Activated T-cell treated with anti-CD3 and anti-CD28 coated beads, Interleukin-2, amount 50 U/mL, for 72 hours (primary cell): ENCODE measurements around the gene L1CAM. TPM values are rescaled to one million over a fixed set of nuclear protein-coding genes. Genes with fewer than 3 reads are reported as not detected.

Experiments used
- ATAC-seq, 2 donors: fragments of 150-1000 bp; cut with Tn5 transposase; replicated peaks in 1 of 2; 2 replicates each; pipeline ENCODE4 v1.10.0; 2021; ENCODE audit warnings: moderate library complexity in 2 of 2, mild to moderate bottlenecking in 1 of 2
- DNase-seq, 2 donors: peaks; one replicate each; pipeline ENCODE4 v3.0.0; 2021 to 2022; ENCODE audit warnings: mixed read lengths in 1 of 2
- H3K27ac Mint-ChIP-seq: one replicate; pipeline ENCODE4 v1.8.0; 2022; ENCODE audit warnings: mild to moderate bottlenecking, moderate library complexity, mixed read lengths
- H3K27me3 Mint-ChIP-seq: one replicate; pipeline ENCODE4 v1.8.0; 2022; ENCODE audit warnings: low read depth, mixed read lengths
- H3K36me3 Mint-ChIP-seq, 2 donors: one replicate each; pipeline ENCODE4 v1.8.0; 2022; ENCODE audit warnings: mixed read lengths in 2 of 2, mild to moderate bottlenecking in 1 of 2; ENCODE audit not compliant: insufficient read depth in 2 of 2
- H3K4me1 Mint-ChIP-seq: one replicate; pipeline ENCODE4 v1.8.0; 2022; ENCODE audit warnings: low read depth, mixed read lengths
- H3K4me3 Mint-ChIP-seq, 2 donors: one replicate each; pipeline ENCODE4 v1.8.0; 2022; ENCODE audit warnings: mild to moderate bottlenecking in 2 of 2, mixed read lengths in 2 of 2, moderate library complexity in 2 of 2
- H3K9me3 Mint-ChIP-seq, 2 donors: one replicate each; pipeline ENCODE4 v1.8.0; 2022; ENCODE audit warnings: mixed read lengths in 2 of 2
- total RNA-seq, 2 donors: library from RNA; stranded (reverse); gene quantifications; one replicate each; pipeline ENCODE4 v1.2.3, GENCODE V29; 2022

The L1CAM gene, protein sequence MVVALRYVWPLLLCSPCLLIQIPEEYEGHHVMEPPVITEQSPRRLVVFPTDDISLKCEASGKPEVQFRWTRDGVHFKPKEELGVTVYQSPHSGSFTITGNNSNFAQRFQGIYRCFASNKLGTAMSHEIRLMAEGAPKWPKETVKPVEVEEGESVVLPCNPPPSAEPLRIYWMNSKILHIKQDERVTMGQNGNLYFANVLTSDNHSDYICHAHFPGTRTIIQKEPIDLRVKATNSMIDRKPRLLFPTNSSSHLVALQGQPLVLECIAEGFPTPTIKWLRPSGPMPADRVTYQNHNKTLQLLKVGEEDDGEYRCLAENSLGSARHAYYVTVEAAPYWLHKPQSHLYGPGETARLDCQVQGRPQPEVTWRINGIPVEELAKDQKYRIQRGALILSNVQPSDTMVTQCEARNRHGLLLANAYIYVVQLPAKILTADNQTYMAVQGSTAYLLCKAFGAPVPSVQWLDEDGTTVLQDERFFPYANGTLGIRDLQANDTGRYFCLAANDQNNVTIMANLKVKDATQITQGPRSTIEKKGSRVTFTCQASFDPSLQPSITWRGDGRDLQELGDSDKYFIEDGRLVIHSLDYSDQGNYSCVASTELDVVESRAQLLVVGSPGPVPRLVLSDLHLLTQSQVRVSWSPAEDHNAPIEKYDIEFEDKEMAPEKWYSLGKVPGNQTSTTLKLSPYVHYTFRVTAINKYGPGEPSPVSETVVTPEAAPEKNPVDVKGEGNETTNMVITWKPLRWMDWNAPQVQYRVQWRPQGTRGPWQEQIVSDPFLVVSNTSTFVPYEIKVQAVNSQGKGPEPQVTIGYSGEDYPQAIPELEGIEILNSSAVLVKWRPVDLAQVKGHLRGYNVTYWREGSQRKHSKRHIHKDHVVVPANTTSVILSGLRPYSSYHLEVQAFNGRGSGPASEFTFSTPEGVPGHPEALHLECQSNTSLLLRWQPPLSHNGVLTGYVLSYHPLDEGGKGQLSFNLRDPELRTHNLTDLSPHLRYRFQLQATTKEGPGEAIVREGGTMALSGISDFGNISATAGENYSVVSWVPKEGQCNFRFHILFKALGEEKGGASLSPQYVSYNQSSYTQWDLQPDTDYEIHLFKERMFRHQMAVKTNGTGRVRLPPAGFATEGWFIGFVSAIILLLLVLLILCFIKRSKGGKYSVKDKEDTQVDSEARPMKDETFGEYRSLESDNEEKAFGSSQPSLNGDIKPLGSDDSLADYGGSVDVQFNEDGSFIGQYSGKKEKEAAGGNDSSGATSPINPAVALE
- total RNA-seq, result 1 to 10 TPM; 1.8 to 2.1 TPM

- peaks cover 34% of the 10 kb centered on the region for H3K27me3 Mint-ChIP-seq
- DNase-seq (peak; percentile 21 to 30), ATAC-seq (peak; percentile 66 to 67)
- no peaks in the 10 kb centered on the region for H3K9me3 Mint-ChIP-seq
- peak within 1 kb of the TSS; percentile 50 to 61 for H3K4me3 Mint-ChIP-seq
- no peak within 1 kb of the TSS for H3K27ac Mint-ChIP-seq
- H3K36me3 Mint-ChIP-seq, result no peaks in the 10 kb centered on the region
- H3K4me1 Mint-ChIP-seq, result peaks cover 4% of the 10 kb centered on the region
Measured at GRCh38 chrX:153885968-153886903, at the start of gene L1CAM. TSS of gene L1CAM (minus strand) at chrX:153886173. CDS start at chrX:153875836, 10,337 bp downstream.

- Mint-ChIP-seq H3K9me3 (no peaks in the 10 kb centered on the region), H3K4me1 (peaks cover 36% of the 10 kb centered on the region), H3K27me3 (peaks cover 13% of the 10 kb centered on the region), H3K27ac (no peak overlapping the region), H3K4me3 (peak overlapping the region; percentile 70 to 73), H3K36me3 (peaks cover 2 to 3% of the 10 kb centered on the region in 2 donors)
- no peak for DNase-seq
- ATAC-seq, result no peak
Measured at GRCh38 chrX:153935326-153935851, 49.4 kb upstream of the L1CAM start.

DNA sequence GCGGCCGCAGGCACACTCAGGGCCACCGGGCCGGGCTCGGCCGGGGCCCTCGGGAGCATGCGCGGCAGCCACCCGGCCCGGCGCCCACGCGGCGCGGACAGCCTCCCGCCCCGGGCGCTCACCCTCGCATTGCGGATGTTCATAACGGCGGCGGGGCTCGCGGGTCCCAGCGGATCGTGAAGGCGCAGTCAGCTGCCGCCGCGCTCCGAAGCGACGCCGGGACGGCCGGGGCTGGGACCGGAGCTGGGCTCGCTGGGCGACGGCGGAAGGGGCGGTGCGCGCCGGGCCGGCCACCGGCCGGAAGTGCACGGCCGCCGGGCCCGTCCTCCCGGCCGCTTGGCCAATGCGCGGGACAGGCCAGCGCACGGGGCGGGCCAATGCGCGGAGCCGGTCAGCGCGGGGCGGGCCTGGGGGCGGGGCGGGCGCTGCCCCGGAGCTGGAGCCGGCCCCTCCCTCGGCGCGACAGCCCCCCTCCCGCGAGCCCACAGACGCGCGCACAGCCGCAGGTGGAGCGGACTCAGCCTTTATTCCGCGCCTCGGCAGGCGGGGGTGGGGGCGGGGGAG lies 48.9 kb upstream of the L1CAM start, which contains the start of gene NAA10:
Gene NAA10 (minus strand): TSS at position 276 of the 564 bp plus-strand sequence. CDS start 133 bp downstream, at position 143.
- Mint-ChIP-seq H3K9me3 (no peaks in the 10 kb centered on the region), H3K4me1 (peaks cover 35% of the 10 kb centered on the region), H3K27ac (peak within 1 kb of the TSS; percentile 19), H3K4me3 (peak within 1 kb of the TSS; percentile 80 to 93), H3K36me3 (peaks cover 2 to 3% of the 10 kb centered on the region in 2 donors), H3K27me3 (peaks cover 13% of the 10 kb centered on the region)
- ATAC-seq, result peak; percentile 96
- peak; percentile 69 to 73 for DNase-seq

DNA sequence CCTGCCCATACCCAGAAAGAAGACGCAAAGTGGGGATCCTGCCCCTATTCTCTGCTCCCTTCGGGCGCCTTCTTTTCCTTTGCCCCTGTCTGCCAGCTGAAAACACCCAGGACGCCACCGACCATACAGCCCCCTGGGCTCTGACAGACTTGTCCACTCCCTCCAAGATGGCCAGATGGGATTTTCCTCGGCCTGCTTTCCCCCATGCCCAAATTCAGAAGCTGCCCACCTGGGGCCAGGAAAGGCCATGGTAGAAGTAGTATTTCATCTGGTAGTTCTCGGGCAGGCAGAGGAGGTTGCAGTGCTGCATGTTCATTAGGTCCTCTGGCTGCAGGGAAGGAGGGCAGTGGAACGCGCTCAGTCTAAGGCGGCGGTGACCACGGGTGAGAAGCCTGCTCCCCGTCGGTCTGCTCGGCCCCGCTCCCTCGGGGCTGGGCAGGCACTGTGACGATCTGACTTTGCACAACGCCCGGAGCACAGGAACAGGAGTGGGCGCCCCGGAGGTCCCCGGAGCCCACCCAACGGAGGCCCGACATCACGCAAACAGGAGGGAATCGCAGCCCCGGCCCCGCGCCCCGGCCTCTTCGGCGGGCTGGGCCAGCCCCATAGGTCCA lies 48.3 kb upstream of the L1CAM start:
- H3K36me3 Mint-ChIP-seq, result peaks cover 2 to 3% of the 10 kb centered on the region in 2 donors
- DNase-seq (no peak), ATAC-seq (peak; percentile 14 to 17)
- H3K4me3 Mint-ChIP-seq, result peak overlapping the region; percentile 80 to 93
- peaks cover 13% of the 10 kb centered on the region for H3K27me3 Mint-ChIP-seq
- H3K9me3 Mint-ChIP-seq, result no peaks in the 10 kb centered on the region
- H3K27ac Mint-ChIP-seq, result peak overlapping the region; percentile 19
- peaks cover 35% of the 10 kb centered on the region for H3K4me1 Mint-ChIP-seq

DNA sequence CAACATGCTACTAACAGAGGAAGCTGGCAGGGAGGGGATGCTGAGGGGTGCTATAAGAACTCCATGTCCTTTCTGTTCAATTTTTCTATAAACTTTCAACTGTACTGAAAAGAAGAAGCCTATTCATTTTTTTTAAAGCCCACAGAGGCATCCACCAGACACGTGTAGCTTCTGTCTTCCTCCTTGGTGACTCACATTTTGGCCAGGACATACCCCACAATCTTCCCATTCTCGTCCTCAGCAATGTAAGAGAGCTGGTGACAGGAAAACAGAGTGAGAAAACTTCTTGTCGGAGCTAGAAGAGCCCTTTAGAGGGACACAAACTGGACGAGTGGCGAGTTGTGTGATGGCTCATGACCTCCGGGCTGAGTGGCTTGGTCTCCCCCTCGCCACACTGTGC lies 47.8 kb upstream of the L1CAM start:
- Mint-ChIP-seq H3K4me1 (peaks cover 39% of the 10 kb centered on the region), H3K4me3 (peak overlapping the region; percentile 80 to 93), H3K27ac (peak overlapping the region; percentile 19), H3K27me3 (peaks cover 13% of the 10 kb centered on the region), H3K9me3 (no peaks in the 10 kb centered on the region), H3K36me3 (peaks cover 2 to 3% of the 10 kb centered on the region in 2 donors)
- DNase-seq, result no peak
- ATAC-seq, result no peak

GRCh38 chrX:153932220-153932915 lies 46.4 kb upstream of the L1CAM start:
- Mint-ChIP-seq H3K9me3 (no peaks in the 10 kb centered on the region), H3K36me3 (peaks cover 0 to 3% of the 10 kb centered on the region in 2 donors), H3K27me3 (peaks cover 6% of the 10 kb centered on the region), H3K27ac (no peak overlapping the region), H3K4me1 (peaks cover 40% of the 10 kb centered on the region), H3K4me3 (no peak overlapping the region)
- DNase-seq (no peak), ATAC-seq (no peak)

DNA sequence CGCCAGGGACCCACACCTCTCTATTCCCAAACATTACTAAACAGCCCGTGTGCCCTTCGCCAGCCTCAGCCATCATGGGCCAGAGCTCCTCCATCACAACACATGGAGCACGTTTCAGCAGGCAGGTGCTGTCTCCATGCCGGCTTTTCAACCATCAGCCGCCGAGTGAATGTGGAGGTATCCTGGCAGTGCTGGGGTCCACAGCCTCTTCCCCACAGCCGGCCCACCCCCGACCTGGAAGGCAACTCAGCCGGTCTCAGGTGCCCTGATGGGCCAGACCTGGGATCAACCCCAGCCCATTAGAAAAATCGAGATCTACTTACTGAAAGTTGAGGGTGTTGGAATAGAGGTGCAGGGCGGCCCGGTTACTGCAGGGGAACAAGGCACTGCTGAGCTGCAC lies 45.8 kb upstream of the L1CAM start:
- Mint-ChIP-seq H3K27ac (no peak overlapping the region), H3K4me3 (no peak overlapping the region)
- no peak for ATAC-seq

DNA sequence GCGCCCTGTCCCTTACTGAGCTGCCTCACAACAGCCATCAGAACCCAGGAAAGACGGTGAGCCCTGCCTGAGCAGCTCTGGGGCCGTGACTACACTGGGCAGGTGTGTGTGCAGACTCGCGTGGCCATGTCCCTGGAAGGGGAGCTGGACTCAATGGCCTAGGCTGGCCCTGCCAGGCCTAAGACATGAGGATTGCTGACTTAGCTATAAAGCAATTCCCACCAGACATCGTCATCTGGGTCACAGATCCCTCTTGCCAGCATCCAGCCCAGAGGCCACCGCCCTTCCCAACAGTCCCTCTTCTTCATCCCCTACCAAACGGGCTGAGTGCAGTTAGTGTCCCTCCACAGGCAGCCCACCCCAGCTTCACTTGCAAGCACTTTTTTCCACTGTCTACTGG lies 45.2 kb upstream of the L1CAM start:
- H3K27me3 Mint-ChIP-seq, result no peaks in the 10 kb centered on the region
- no peak overlapping the region for H3K27ac Mint-ChIP-seq
- H3K9me3 Mint-ChIP-seq, result no peaks in the 10 kb centered on the region
- H3K4me3 Mint-ChIP-seq, result no peak overlapping the region
- no peak for DNase-seq
- ATAC-seq, result no peak
- peaks cover 0 to 3% of the 10 kb centered on the region in 2 donors for H3K36me3 Mint-ChIP-seq
- H3K4me1 Mint-ChIP-seq, result peaks cover 44% of the 10 kb centered on the region

More for the DNA sequence above, 45.8 kb upstream of the L1CAM start:
- no peak for DNase-seq
- Mint-ChIP-seq H3K9me3 (no peaks in the 10 kb centered on the region), H3K4me1 (peaks cover 45% of the 10 kb centered on the region), H3K36me3 (peaks cover 0 to 3% of the 10 kb centered on the region in 2 donors), H3K27me3 (peaks cover 5% of the 10 kb centered on the region)

DNA sequence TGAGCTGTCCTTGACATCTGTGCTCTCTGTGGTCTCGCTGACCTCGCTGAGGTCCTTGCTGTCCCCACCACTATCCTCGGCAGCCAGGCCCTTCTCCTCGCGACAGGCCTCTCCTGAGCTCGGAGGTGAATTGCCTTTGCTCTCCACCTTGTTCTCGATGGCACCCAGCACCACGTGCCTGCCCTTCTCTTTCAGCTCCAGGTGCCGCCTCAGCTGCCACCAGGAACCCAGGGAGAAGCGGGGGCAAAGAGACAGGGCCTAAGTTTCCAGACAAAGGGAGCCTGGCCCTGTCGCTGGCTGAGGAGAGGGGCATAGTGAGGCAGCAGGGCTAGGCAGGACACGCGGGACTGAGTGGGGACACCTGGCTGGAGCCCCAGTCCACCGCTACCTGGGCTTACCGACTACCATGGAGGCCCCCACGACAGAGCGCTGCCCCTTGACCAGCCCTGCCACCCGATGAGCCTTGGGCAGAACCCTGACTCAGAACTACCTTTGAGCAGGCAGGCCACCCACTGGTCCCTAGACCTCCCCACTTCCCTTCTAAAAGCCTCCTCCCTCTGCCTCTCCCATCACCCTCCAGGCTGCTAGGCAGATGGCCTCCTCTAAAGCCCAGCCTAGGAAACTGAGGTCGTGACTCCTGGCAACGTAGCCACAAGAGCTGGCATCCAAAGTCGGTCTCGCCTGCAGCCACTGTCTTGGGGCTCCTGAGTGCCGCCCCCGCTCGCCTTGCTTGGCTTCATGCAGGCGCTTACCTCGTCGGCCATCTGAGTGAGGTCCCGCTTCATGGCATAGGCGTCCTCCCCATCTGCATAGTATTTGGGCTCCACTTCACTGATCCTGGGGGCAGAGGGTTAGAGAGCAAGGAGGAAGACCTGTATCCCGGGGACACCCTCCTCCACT lies 44.3 kb upstream of the L1CAM start:
- H3K36me3 Mint-ChIP-seq, result peaks cover 0 to 5% of the 10 kb centered on the region in 2 donors
- H3K27me3 Mint-ChIP-seq, result no peaks in the 10 kb centered on the region
- H3K4me1 Mint-ChIP-seq, result peaks cover 44% of the 10 kb centered on the region
- H3K4me3 Mint-ChIP-seq, result no peak overlapping the region
- ATAC-seq (no peak), DNase-seq (no peak)
- H3K27ac Mint-ChIP-seq, result no peak overlapping the region
- no peaks in the 10 kb centered on the region for H3K9me3 Mint-ChIP-seq

- Mint-ChIP-seq H3K4me1 (peaks cover 50% of the 10 kb centered on the region), H3K4me3 (peak overlapping the region in 1 of 2 donors; percentile 88), H3K27ac (peak overlapping the region; percentile 3), H3K27me3 (no peaks in the 10 kb centered on the region), H3K9me3 (no peaks in the 10 kb centered on the region), H3K36me3 (peaks cover under 1 to 5% of the 10 kb centered on the region in 2 donors)
- no peak for DNase-seq
- no peak for ATAC-seq
Measured at GRCh38 chrX:153929576-153929975, 43.6 kb upstream of the L1CAM start.
